NCI-H446 treated with DMSO at 0.1 percent for 48 hours (cell line): Measurements from ENCODE around the gene METTL16.
A peak's percentile ranks its signal among the peaks of the same experiment; 100 is the strongest.
"Not testable (repeated sequence)": the region's sequence is repeated elsewhere in the genome, so short reads cannot be mapped to it uniquely, and the experiment has no call there.

Experiments used
- DNase-seq: peaks from one replicate; lab custom pipeline; 2025; lab: John Stamatoyannopoulos, UW

METTL16 gene, protein sequence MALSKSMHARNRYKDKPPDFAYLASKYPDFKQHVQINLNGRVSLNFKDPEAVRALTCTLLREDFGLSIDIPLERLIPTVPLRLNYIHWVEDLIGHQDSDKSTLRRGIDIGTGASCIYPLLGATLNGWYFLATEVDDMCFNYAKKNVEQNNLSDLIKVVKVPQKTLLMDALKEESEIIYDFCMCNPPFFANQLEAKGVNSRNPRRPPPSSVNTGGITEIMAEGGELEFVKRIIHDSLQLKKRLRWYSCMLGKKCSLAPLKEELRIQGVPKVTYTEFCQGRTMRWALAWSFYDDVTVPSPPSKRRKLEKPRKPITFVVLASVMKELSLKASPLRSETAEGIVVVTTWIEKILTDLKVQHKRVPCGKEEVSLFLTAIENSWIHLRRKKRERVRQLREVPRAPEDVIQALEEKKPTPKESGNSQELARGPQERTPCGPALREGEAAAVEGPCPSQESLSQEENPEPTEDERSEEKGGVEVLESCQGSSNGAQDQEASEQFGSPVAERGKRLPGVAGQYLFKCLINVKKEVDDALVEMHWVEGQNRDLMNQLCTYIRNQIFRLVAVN

DNA sequence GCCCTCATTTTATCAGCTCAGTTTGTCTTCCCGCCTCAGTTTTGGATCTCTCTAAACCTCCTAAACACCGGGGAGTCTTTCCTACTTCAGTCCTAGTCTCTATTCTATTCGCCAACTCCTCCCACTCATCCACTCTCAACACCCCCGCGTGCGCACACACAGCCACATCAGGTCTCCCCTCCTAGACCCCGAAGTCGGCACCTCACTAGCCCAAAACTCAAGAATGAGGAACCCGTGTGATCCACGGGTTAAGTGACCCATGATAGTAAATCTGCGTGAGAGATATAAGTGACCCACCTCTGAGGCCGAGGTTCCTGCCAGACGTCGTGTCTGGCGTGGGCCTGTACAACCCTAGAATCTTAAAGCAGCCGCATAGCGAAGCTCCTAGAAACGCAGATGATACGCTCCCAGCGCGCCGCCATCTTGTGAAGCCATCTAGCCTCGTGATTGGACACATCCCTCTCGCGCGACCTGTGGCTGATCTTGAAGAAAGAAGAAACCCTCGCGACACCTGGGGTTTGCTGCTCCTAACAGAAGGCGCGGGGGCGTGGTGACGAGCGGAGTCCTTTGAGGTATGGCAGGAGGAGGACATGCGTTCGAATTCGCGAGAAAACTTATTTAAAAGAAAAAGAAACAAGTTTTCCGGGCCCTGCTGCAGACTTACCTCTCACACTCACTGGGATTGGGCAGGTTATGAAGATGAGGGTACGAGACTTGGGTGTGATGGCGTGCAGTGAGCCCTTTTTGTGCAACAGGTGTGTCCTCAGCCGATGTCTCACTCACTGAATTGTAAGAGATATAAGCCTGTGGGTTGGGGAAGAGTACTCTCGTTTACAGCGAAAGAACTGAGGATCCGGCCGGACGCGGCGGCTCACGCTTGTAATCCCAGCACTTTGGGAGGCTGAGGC is at the start of gene METTL16:
Gene METTL16, minus strand, starts transcription at position 427 of the 908 bp plus-strand sequence. CDS start 9,557 bp downstream, outside the sequence.
- peak; percentile 94 for DNase-seq

- no peak for DNase-seq
Measured at GRCh38 chr17:2560658-2561057, 49.0 kb upstream of the METTL16 start.

GRCh38 chr17:2551928-2552327 is 40.2 kb upstream of the METTL16 start:
- no peak for DNase-seq

DNA sequence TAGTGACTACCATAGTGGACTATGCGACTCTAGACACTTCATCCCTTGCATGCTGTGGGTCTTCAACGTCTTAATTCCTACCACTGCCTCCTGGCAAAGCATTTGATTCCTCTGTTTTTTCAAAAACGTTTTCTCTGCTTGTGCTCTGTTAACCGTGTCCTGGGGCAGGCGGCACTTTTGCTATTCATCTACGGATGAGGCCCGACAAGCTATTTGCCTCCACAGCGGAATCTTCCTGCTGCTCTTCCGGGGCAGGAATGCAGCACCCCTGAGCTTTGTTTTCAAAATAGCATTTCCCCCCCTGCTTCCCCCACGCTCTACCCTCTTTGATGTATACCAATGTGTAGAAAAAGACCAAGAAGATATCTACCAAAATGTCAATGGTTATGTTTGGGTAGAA is 39.8 kb upstream of the METTL16 start:
- no peak for DNase-seq

- DNase-seq, result no peak
Measured at GRCh38 chr17:2549392-2550211, 37.9 kb upstream of the METTL16 start.

GRCh38 chr17:2548026-2548425 is 36.3 kb upstream of the METTL16 start:
- DNase-seq, result not testable (repeated sequence)

GRCh38 chr17:2547176-2547575 is 35.5 kb upstream of the METTL16 start:
- peak; percentile 15 for DNase-seq

DNA sequence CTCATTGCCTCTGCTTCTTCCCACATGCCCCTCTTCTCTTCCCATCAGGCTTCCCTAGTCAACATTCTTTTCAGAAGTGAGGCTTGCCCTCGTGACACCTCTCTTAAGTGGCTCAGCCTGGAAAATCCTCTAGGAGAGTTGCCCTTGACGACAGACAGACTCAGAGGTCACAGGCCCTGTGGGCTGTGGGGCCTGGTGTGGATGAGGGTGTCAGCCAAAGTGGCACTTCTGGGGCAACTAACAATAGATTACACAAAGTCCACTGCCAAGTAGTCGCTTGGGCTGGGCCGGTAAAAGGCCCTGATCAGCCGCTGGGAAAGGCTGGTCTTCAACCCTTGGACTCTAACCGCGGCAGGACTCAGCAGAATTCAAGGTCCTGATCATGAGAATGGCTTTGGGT is 33.7 kb upstream of the METTL16 start:
- no peak for DNase-seq

DNA sequence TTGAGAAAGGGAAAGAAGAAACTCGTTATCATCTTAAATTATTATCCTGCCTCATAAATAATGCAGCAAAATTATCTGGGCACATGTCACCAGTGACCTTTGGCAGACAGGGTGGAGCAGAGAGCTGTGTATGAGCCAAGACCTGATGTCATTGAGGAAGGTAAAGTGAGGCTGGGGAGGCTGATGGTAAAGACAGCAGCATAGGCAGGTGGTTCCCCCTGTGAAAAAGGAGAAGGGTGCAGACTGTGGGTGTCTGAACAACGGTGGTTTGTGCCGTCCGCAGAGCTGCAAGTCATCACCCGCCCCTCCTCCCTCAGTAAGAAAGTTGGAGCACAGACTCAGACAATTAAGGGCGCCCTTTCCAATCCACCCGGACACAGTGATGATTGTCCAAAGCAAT is 30.8 kb upstream of the METTL16 start:
- no peak for DNase-seq

DNA sequence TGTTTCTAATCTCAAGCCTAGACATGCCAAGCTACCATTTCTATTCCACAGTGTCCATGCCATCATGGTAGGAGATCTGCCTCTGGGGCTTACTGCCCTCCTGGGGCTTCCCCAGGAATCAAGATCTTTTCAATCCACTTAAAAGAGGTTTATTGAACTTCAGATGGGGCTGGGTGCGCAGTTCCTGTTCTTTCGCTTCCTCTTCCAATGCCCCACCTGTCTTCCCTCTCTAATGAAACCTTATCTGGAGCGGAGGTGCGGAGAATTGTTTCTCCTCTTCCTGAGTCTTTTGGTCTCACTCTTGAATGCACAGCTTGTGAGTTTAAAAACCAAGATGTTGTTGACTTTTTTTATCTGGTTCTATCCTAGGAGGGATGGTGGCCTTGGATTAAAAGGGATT is 30.4 kb upstream of the METTL16 start:
- DNase-seq, result no peak

DNA sequence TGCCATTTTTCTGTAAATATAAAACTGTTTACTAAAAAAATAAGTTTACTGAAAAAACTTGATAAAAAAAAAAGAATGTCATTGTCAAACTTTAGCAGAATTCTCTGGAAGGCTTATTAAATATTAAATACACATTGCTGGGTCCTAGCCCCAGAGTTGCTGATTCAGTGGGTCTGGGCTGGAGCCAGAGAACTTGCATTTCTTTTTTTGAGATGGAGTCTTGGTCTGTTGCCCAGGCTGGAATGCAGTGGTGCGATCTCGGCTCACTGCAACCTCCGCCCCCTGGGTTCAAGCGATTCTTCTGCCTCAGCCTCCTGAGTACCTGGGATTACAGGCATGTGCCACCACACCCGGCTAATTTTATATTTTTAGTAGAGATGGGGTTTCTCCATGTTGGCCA is 25.9 kb upstream of the METTL16 start:
- DNase-seq, result not testable (repeated sequence)

DNA sequence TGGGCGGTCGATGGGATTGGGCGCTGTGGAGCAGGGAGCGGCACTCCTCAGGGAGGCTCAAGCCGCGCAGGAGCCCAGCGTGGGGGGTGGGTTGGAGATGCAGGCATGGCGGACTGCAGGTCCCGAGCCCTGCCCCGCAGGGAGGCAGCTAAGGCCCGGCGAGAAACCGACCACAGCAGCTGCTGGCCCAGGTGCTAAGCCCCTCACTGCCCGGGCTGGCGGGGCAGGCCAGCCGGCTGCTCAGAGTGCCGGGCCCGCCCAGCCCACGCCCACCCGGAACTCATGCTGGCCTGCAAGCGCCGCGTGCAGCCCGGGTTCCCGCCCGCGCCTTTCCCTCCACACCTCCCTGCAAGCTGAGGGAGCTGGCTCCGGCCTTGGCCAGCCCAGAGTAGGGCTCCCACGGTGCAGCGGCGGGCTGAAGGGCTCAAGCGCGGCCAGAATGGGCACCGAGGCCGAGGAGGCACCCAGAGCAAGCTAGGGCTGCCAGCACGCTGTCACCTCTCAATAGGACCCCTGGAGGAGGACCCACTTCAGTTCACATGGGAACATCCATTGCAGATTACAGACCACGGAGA is 20.5 kb upstream of the METTL16 start:
- no peak for DNase-seq

- not testable (repeated sequence) for DNase-seq
Measured at GRCh38 chr17:2531243-2531954, 19.7 kb upstream of the METTL16 start.

GRCh38 chr17:2521775-2522410 is 10.2 kb upstream of the METTL16 start:
- not testable (repeated sequence) for DNase-seq

- DNase-seq, result no peak
Measured at GRCh38 chr17:2521257-2521656, 9.6 kb upstream of the METTL16 start.

GRCh38 chr17:2517539-2517938 is 5.9 kb upstream of the METTL16 start:
- no peak for DNase-seq

DNA sequence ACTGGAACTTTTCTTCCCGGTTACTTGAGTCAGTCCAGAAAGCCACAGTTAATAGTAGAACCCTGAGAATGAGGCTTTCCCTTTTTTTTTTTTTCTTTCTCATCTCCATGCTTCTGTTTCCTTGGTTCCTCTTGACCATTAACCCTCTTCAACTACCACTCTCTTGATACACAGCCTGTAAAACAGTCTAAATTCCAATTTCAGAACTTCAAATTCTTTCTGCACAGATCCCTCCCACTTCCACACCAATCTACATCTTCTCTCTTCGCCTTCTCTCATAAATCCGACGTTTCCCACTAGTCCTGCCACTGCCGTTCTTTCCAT is 588 bp downstream of the METTL16 start:
- no peak for DNase-seq

DNA sequence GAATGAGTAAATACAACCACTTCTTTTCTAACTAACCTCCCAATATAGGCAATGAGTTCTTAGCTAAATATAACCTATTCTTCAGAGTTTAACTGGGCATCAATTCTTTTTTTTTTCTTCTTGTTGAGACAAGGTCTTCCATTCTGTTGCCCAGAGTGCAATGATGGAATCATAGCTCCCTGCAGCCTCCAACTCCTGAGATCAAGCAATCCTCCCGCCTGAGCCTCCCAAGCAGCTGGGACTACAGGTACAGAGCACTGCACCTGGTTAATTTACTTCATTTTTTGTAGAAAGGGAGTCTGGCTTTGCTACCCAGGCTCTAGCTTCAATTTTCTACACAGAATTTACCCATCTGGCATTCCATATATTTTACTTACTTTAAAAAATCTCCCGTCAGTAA is 1.1 kb downstream of the METTL16 start:
- DNase-seq, result no peak

DNA sequence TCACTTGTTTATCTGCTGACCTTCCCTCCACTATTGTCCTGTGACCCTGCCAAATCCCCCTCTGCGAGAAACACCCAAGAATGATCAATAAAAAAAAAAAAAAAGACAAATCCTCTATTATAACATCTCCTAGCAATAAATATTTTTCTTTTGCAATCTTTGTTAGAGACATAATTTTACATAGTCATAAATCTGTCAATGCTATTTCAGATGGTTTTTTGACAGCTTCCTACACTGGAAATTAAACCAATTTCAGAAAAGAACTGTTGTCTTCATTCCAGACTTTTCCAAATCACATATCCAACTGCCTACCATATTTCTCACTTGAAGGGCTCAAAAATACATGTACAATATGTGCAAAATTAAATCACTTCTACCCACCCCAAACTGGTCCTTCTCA is 3.7 kb downstream of the METTL16 start:
- no peak for DNase-seq

GRCh38 chr17:2507015-2507414 is 4.7 kb downstream of the METTL16 start:
- DNase-seq, result not testable (repeated sequence)
